ENCODE measurements around the gene SCARF2. TPM values are rescaled to one million over a fixed set of nuclear protein-coding genes. Genes with fewer than 3 reads are reported as not detected.
A peak's percentile ranks its signal among the peaks of the same experiment; 100 is the strongest.

SCARF2 gene
- total and polyA plus RNA-seq, 2 of the 13 experiments (the other 11 are each of a cell fraction or from before 2014, with no cell fraction given) = 3.3 to 6.2 TPM

DNA sequence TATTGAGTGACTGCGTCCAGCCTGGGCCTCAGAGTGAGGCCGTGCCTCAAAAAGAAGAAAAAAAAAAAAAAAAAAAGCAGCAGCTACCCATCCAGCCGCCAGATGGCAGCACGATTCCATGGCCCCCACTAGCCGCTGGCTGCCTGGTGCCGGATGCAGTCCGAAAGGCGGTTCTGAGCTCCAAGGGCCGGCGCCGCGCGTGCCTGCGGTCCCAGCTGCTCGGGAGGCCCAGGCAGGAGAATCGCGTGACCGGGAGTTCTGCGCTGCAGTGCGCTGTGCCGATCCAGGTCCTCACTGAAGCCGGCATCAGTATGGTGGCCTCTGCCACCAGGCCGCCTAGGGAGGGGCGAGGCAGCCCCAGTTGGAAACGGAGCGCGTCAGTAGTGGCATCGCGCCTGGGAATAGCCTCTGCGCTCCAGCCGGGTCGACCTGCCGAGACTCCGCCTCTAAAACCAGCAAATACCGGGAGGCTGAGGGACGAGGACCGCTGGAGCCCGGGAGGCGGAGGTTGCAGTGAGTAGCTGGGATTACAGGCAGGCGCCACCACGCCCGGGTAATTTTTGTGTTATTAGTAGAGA is 19.3 kb downstream of the SCARF2 start (continued):
- TF ChIP-seq, protein P1, sequence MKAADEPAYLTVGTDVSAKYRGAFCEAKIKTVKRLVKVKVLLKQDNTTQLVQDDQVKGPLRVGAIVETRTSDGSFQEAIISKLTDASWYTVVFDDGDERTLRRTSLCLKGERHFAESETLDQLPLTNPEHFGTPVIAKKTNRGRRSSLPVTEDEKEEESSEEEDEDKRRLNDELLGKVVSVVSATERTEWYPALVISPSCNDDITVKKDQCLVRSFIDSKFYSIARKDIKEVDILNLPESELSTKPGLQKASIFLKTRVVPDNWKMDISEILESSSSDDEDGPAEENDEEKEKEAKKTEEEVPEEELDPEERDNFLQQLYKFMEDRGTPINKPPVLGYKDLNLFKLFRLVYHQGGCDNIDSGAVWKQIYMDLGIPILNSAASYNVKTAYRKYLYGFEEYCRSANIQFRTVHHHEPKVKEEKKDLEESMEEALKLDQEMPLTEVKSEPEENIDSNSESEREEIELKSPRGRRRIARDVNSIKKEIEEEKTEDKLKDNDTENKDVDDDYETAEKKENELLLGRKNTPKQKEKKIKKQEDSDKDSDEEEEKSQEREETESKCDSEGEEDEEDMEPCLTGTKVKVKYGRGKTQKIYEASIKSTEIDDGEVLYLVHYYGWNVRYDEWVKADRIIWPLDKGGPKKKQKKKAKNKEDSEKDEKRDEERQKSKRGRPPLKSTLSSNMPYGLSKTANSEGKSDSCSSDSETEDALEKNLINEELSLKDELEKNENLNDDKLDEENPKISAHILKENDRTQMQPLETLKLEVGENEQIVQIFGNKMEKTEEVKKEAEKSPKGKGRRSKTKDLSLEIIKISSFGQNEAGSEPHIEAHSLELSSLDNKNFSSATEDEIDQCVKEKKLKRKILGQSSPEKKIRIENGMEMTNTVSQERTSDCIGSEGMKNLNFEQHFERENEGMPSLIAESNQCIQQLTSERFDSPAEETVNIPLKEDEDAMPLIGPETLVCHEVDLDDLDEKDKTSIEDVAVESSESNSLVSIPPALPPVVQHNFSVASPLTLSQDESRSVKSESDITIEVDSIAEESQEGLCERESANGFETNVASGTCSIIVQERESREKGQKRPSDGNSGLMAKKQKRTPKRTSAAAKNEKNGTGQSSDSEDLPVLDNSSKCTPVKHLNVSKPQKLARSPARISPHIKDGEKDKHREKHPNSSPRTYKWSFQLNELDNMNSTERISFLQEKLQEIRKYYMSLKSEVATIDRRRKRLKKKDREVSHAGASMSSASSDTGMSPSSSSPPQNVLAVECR (CRISPR knock-in tag; IDR thresholded peaks at IDR 0.05; ENCODE audit: borderline replicate concordance) = peak; percentile 46; the same call in 1 of the 2 replicates
- TF ChIP-seq FOXJ3 (CRISPR knock-in tag; IDR thresholded peaks at IDR 0.05; ENCODE audit: borderline replicate concordance) = no peak
- TF ChIP-seq KLF15 (CRISPR knock-in tag; IDR thresholded peaks at IDR 0.05; ENCODE audit: borderline replicate concordance) = no peak
- TF ChIP-seq ZSCAN20 (CRISPR knock-in tag; IDR thresholded peaks at IDR 0.05; ENCODE audit: borderline replicate concordance) = no peak
- TF ChIP-seq POGZ (CRISPR knock-in tag; IDR thresholded peaks at IDR 0.05) = peak; percentile 64; the same call in 1 of the 2 replicates
- TF ChIP-seq, protein P2, sequence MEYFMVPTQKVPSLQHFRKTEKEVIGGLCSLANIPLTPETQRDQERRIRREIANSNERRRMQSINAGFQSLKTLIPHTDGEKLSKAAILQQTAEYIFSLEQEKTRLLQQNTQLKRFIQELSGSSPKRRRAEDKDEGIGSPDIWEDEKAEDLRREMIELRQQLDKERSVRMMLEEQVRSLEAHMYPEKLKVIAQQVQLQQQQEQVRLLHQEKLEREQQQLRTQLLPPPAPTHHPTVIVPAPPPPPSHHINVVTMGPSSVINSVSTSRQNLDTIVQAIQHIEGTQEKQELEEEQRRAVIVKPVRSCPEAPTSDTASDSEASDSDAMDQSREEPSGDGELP (IDR thresholded peaks at IDR 0.05; ENCODE audit: borderline replicate concordance, low read depth) = peak; percentile 19; the same call in 1 of the 2 replicates
- no peak for TF ChIP-seq U2AF1 (optimal IDR thresholded peaks at IDR 0.05; ENCODE audit: low read depth, low read length)
- TF ChIP-seq ZNF138 (CRISPR knock-in tag; IDR thresholded peaks at IDR 0.05; ENCODE audit: low read depth) = no peak
- 0 out of 2 replicates have a peak, but pooled peaks have one; percentile 25 for TF ChIP-seq YEATS4 (CRISPR knock-in tag; IDR thresholded peaks at IDR 0.05; ENCODE audit: borderline replicate concordance)
- peak; percentile 58 for TF ChIP-seq HNRNPLL (IDR thresholded peaks at IDR 0.05; ENCODE audit: low read depth, low read length, poor library complexity, severe bottlenecking)
- TF ChIP-seq GATAD2A (CRISPR knock-in tag; IDR thresholded peaks at IDR 0.05) = no peak; the same call in 1 of the 2 replicates
- TF ChIP-seq ZNF761 (CRISPR knock-in tag; conservative IDR thresholded peaks at IDR 0.05) = 0 out of 2 replicates have a peak, but pooled peaks have one; percentile 29
- no peak for TF ChIP-seq RFXAP (CRISPR knock-in tag; IDR thresholded peaks at IDR 0.05; ENCODE audit: borderline replicate concordance)
- TF ChIP-seq KLF16 (CRISPR knock-in tag; IDR thresholded peaks at IDR 0.05) = peak in 1 of 2 experiments; percentile 55; a peak in 1 of 4 replicates
- TF ChIP-seq RFX5 (IDR thresholded peaks at IDR 0.05; ENCODE audit: low read depth, low read length) = no peak
- TF ChIP-seq MEF2D (CRISPR knock-in tag; IDR thresholded peaks at IDR 0.05) = no peak
- TF ChIP-seq RFX1 (IDR thresholded peaks at IDR 0.05) = no peak
- TF ChIP-seq SALL1 (CRISPR knock-in tag; IDR thresholded peaks at IDR 0.05) = peak; percentile 40; the same call in 1 of the 2 replicates
- TF ChIP-seq ZNF766 (CRISPR knock-in tag; IDR thresholded peaks at IDR 0.05; ENCODE audit: borderline replicate concordance) = 0 out of 2 replicates have a peak, but pooled peaks have one; percentile 51
- no peak for TF ChIP-seq HNRNPH1 (optimal IDR thresholded peaks at IDR 0.05; ENCODE audit: low read depth, low read length)
- TF ChIP-seq, protein P3, sequence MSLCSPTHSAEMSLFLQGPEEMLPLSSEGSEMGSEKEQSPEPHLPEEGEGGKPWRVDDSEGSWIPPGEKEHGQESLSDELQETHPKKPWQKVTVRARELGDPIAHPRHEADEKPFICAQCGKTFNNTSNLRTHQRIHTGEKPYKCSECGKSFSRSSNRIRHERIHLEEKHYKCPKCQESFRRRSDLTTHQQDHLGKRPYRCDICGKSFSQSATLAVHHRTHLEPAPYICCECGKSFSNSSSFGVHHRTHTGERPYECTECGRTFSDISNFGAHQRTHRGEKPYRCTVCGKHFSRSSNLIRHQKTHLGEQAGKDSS (CRISPR knock-in tag; IDR thresholded peaks at IDR 0.05; ENCODE audit: borderline replicate concordance, low read depth) = no peak
- TF ChIP-seq, protein P4, sequence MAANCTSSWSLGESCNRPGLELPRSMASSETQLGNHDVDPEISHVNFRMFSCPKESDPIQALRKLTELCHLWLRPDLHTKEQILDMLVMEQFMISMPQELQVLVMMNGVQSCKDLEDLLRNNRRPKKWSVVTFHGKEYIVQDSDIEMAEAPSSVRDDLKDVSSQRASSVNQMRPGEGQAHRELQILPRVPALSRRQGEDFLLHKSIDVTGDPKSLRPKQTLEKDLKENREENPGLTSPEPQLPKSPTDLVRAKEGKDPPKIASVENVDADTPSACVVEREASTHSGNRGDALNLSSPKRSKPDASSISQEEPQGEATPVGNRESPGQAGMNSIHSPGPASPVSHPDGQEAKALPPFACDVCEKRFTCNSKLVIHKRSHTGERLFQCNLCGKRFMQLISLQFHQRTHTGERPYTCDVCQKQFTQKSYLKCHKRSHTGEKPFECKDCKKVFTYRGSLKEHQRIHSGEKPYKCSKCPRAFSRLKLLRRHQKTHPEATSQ (CRISPR knock-in tag; IDR thresholded peaks at IDR 0.05; ENCODE audit: borderline replicate concordance) = no peak
- no peak for TF ChIP-seq ZNF629 (CRISPR knock-in tag; conservative IDR thresholded peaks at IDR 0.05)

Data from HepG2 (cell line).